ENCODE data around the gene IRGQ.

DNA sequence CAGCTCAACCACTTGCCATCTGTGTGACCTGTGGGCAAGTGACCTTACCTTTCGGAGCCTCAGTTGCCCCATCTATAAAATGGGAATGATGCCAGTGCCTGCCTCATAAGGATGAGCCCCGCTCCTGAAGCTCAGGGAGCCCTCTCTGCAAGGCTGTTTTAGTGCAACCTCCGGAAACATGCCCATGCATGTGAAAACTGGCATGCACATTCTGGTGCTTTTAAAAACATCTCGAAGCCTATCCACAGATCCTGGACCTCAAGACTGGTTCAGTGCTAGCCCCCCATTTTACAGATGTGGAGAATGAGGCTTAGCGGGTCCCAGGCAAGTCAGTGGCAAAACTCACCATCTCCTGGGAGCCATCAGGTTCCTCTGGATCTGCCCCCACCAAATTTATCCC is 38.1 kb upstream of the IRGQ start:
- TF ChIP-seq, protein P1, sequence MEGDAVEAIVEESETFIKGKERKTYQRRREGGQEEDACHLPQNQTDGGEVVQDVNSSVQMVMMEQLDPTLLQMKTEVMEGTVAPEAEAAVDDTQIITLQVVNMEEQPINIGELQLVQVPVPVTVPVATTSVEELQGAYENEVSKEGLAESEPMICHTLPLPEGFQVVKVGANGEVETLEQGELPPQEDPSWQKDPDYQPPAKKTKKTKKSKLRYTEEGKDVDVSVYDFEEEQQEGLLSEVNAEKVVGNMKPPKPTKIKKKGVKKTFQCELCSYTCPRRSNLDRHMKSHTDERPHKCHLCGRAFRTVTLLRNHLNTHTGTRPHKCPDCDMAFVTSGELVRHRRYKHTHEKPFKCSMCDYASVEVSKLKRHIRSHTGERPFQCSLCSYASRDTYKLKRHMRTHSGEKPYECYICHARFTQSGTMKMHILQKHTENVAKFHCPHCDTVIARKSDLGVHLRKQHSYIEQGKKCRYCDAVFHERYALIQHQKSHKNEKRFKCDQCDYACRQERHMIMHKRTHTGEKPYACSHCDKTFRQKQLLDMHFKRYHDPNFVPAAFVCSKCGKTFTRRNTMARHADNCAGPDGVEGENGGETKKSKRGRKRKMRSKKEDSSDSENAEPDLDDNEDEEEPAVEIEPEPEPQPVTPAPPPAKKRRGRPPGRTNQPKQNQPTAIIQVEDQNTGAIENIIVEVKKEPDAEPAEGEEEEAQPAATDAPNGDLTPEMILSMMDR (IDR thresholded peaks at IDR 0.05; ENCODE audit: poor library complexity): no peak
- TF ChIP-seq EZH2 (IDR thresholded peaks at IDR 0.05; ENCODE audit: borderline replicate concordance): no peak
- no peak for TF ChIP-seq EZH2phosphoT487 (IDR thresholded peaks at IDR 0.05; ENCODE audit: low read depth, severe bottlenecking, unreplicated experiment)
